ENCODE data around the gene NUB1. TPM values are rescaled to one million over a fixed set of nuclear protein-coding genes. Genes with fewer than 3 reads are reported as not detected.

The NUB1 gene
- total and polyA plus RNA-seq, 2 experiments from 2014 or later, result 30.6 to 34.3 TPM

DNA sequence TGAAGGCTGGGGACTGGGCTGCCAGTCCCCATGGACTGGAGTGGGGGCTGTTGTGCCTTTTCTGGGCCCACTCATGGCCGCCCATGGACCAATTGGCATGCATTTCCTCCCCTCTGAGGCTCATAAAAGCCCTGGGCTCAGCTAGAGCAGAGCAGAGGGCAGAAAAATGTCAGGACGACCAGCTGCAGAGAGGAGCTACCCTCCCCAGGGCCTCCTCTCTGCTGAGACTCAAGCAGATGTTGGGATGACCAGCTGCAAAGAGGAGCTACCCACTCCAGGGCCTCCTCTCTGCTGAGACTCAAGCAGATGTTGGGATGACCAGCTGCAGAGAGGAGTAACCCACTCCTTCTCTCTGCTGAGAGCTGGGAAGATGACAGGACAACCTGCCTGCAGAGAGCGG lies 20.3 kb upstream of the NUB1 start:
- no peak for DNase-seq (ENCODE audit: low read depth in 1 of 2, low spot score in 1 of 2)

GRCh38 chr7:151322906-151323305 lies 18.7 kb upstream of the NUB1 start:
- H3K36me3 ChIP-seq, result no peaks in the 10 kb centered on the region
- no peaks in the 10 kb centered on the region for H3K4me1 ChIP-seq (ENCODE audit: low read depth)
- no peaks in the 10 kb centered on the region for H3K27me3 ChIP-seq
- DNase-seq (ENCODE audit: low read depth in 1 of 2, low spot score in 1 of 2), result peak in 1 of 2 donors; percentile 65
- no peak overlapping the region for H3K27ac ChIP-seq
- no peaks in the 10 kb centered on the region for H3K9me3 ChIP-seq (ENCODE audit: low read depth)
- TF ChIP-seq, protein P1, sequence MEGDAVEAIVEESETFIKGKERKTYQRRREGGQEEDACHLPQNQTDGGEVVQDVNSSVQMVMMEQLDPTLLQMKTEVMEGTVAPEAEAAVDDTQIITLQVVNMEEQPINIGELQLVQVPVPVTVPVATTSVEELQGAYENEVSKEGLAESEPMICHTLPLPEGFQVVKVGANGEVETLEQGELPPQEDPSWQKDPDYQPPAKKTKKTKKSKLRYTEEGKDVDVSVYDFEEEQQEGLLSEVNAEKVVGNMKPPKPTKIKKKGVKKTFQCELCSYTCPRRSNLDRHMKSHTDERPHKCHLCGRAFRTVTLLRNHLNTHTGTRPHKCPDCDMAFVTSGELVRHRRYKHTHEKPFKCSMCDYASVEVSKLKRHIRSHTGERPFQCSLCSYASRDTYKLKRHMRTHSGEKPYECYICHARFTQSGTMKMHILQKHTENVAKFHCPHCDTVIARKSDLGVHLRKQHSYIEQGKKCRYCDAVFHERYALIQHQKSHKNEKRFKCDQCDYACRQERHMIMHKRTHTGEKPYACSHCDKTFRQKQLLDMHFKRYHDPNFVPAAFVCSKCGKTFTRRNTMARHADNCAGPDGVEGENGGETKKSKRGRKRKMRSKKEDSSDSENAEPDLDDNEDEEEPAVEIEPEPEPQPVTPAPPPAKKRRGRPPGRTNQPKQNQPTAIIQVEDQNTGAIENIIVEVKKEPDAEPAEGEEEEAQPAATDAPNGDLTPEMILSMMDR (IDR thresholded peaks at IDR 0.05; ENCODE audit: low read depth, low read length), result no peak
- H3K4me3 ChIP-seq, result no peak overlapping the region

More for the DNA sequence above, 20.3 kb upstream of the NUB1 start:
- Histone ChIP-seq H3K9me3 (ENCODE audit: low read depth) (no peaks in the 10 kb centered on the region), H3K4me1 (ENCODE audit: low read depth) (no peaks in the 10 kb centered on the region), H3K4me3 (no peak overlapping the region), H3K36me3 (no peaks in the 10 kb centered on the region), H3K27ac (no peak overlapping the region), H3K27me3 (no peaks in the 10 kb centered on the region)
- TF ChIP-seq, protein P1 (IDR thresholded peaks at IDR 0.05; ENCODE audit: low read depth, low read length), result no peak

DNA sequence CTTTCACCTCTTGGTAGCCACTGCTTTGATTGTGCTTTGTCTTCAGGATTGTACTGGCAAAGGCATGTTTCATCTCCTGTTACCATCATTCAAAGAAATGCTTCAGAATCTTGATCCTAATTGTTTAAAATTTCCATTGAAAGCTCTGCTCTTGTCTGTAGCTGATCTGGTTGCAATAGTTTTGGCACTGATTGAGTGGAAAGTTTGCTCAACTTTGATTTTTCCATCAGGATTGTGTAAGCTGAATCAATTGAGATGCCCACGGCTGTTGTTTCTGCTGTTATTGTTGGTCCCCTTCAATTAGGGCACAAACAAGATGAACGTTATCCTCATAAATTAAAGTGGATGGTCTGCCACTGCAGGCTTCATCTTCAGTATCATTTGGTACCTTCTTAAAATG lies 14.6 kb upstream of the NUB1 start:
- Histone ChIP-seq H3K4me3 (no peak overlapping the region), H3K27me3 (no peaks in the 10 kb centered on the region), H3K36me3 (no peaks in the 10 kb centered on the region), H3K27ac (no peak overlapping the region), H3K9me3 (ENCODE audit: low read depth) (no peaks in the 10 kb centered on the region), H3K4me1 (ENCODE audit: low read depth) (no peaks in the 10 kb centered on the region)
- TF ChIP-seq, protein P1 (IDR thresholded peaks at IDR 0.05; ENCODE audit: low read depth, low read length), result no peak
- no peak for DNase-seq (ENCODE audit: low read depth in 1 of 2, low spot score in 1 of 2)

DNA sequence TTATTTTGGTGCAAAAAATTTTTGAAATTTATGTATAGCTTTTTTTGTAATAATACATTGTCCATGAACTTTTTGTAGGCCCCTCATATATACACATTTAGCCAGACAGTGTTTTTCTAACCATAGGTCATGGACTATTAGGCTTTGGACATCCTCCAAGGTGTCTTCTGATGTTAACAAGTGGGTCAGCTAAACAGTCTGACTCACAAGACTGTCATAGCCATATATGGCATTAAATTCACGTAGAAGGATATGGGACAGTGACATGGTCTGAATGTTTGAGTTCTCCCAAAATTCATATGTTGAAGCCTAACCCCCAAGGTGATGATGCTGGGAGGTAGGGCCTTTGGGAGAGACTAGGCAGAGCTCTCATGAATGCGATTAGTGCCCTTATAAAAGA lies 14.0 kb upstream of the NUB1 start:
- Histone ChIP-seq H3K36me3 (no peaks in the 10 kb centered on the region), H3K9me3 (ENCODE audit: low read depth) (no peaks in the 10 kb centered on the region), H3K27me3 (no peaks in the 10 kb centered on the region), H3K4me1 (ENCODE audit: low read depth) (no peaks in the 10 kb centered on the region), H3K27ac (no peak overlapping the region), H3K4me3 (no peak overlapping the region)
- TF ChIP-seq, protein P1 (IDR thresholded peaks at IDR 0.05; ENCODE audit: low read depth, low read length), result no peak
- no peak for DNase-seq (ENCODE audit: low read depth in 1 of 2, low spot score in 1 of 2)

GRCh38 chr7:151330181-151330580 lies 11.4 kb upstream of the NUB1 start:
- DNase-seq (ENCODE audit: low read depth in 1 of 2, low spot score in 1 of 2), result no peak
- H3K4me3 ChIP-seq, result no peak overlapping the region
- no peaks in the 10 kb centered on the region for H3K36me3 ChIP-seq
- no peaks in the 10 kb centered on the region for H3K27me3 ChIP-seq
- H3K4me1 ChIP-seq (ENCODE audit: low read depth), result no peaks in the 10 kb centered on the region
- H3K9me3 ChIP-seq (ENCODE audit: low read depth), result no peaks in the 10 kb centered on the region
- no peak overlapping the region for H3K27ac ChIP-seq
- TF ChIP-seq, protein P1 (IDR thresholded peaks at IDR 0.05; ENCODE audit: low read depth, low read length), result no peak

GRCh38 chr7:151330661-151331060 lies 11.0 kb upstream of the NUB1 start:
- no peak overlapping the region for H3K27ac ChIP-seq
- no peaks in the 10 kb centered on the region for H3K4me1 ChIP-seq (ENCODE audit: low read depth)
- no peak overlapping the region for H3K4me3 ChIP-seq
- H3K27me3 ChIP-seq, result no peaks in the 10 kb centered on the region
- TF ChIP-seq, protein P1 (IDR thresholded peaks at IDR 0.05; ENCODE audit: low read depth, low read length), result no peak
- no peaks in the 10 kb centered on the region for H3K36me3 ChIP-seq
- DNase-seq (ENCODE audit: low read depth in 1 of 2, low spot score in 1 of 2), result no peak
- no peaks in the 10 kb centered on the region for H3K9me3 ChIP-seq (ENCODE audit: low read depth)

Measured in cardiac muscle cell (in vitro differentiated cells and primary cell).